GM12872 (cell line): ENCODE data around the gene HCN3.

Source experiments
- CTCF ChIP-seq: IDR thresholded peaks from 3 replicates; pipeline ENCODE4 v1.5.1; 2011; ENCODE audit warnings: low read depth, mild to moderate bottlenecking, low read length, moderate library complexity; ENCODE audit not compliant: insufficient read depth

Gene HCN3

GRCh38 chr1:155273343-155274245 is 3.7 kb upstream of the HCN3 start, which contains the start of gene CLK2:
CLK2 (minus strand) TSS chr1:155273504; CDS start chr1:155270977, 2,527 bp downstream.
- no peak for TF ChIP-seq CTCF

DNA sequence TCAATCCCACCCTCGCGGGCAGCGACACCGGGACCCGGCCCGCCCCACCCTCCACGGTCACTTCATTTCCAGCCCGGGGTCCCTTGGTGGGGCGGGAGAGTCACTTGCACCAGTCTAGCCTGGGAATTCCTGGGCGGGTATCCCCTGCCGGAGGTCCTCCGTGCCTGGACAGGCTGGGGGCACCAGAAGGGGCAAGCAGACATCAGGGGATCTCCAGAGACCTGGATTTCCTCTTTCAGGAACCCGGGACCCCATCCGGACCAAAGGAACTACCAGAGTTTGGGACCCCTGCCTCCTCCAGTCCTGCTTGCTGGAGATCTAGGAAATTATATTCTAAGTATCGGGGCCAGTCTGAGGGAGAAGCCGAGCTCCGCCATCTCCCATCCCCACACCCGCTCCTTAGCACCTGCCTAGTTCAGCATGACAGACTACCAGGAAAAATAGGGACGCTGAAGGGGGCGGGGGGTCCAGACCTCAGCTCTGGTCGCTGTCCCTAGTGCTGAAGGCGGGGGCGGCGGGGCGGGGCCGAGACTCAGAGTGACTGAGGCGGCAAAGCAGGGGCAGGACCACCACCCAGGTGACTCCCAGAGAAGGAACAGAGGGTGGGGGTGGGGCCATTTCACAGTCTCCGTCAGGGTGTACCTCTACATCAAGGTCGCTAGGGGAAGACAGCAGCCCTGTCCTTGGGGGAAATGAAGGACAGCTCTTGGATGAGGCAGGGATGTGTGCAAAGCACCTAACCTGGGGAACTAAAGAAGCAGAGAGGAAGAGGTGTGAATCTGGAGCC is 832 bp downstream of the HCN3 start:
- TF ChIP-seq CTCF: peak; percentile 68

GRCh38 chr1:155278689-155279160 is 1.5 kb downstream of the HCN3 start:
- TF ChIP-seq CTCF: no peak

DNA sequence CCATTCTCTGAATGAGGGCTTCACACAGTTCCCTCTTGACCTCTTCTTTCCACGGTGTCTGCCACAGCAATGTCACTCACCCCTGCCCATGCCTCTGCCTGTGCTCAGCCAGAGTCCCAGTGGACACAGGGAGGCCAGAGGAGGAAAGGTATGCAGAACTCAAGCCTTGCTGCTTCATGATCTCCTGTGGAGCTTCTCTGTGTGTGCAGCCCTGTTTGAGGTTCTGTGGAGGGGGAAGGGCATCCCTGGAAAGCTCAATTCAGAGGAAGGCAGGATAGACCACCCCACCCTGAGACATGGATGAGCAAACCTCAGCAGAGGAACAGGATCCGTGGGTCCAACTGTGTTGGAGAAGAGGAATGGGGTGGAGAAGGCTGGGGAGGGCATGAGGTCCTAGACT is 2.0 kb downstream of the HCN3 start:
- no peak for TF ChIP-seq CTCF

DNA sequence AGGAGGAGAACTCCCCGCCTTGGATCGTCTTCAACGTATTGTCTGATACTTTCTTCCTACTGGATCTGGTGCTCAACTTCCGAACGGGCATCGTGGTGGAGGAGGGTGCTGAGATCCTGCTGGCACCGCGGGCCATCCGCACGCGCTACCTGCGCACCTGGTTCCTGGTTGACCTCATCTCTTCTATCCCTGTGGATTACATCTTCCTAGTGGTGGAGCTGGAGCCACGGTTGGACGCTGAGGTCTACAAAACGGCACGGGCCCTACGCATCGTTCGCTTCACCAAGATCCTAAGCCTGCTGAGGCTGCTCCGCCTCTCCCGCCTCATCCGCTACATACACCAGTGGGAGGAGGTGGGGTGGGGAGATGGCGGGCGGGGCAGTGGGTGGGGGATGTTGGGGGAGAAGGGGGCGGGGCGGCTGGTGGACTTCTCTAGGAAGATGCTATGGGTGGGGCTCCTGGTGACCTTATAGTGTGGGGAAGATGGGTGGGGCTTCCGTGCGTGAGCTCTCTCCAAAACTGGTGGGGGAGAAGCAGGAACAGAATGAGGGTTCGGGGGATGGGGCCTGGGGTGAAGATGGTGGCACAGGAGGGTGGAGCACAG is 5.3 kb downstream of the HCN3 start:
- TF ChIP-seq CTCF: no peak

DNA sequence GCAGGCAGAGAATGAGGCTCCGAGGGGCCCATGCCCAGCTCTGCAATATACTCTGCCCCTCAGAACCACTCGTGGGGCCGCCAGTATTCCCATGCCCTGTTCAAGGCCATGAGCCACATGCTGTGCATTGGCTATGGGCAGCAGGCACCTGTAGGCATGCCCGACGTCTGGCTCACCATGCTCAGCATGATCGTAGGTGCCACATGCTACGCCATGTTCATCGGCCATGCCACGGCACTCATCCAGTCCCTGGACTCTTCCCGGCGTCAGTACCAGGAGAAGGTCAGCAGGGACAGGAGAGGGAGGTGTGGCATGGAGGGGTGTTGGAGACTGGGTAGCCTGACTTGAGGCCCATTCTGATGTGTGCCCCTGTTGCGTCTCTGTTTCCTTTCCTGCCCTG is 7.2 kb downstream of the HCN3 start:
- no peak for TF ChIP-seq CTCF

- TF ChIP-seq CTCF: no peak
Measured at GRCh38 chr1:155285063-155285462, 7.8 kb downstream of the HCN3 start.
